ELF-1 (cell line): ENCODE data around the gene KLC4.
"Not testable (repeated sequence)": the region's sequence is repeated elsewhere in the genome, so short reads cannot be mapped to it uniquely, and the experiment has no call there.

Source experiments
- DNase-seq: peaks from one replicate; pipeline ENCODE4 v3.0.0-alpha.2; 2016; ENCODE audit warnings: low read depth, low spot score

KLC4 gene

DNA sequence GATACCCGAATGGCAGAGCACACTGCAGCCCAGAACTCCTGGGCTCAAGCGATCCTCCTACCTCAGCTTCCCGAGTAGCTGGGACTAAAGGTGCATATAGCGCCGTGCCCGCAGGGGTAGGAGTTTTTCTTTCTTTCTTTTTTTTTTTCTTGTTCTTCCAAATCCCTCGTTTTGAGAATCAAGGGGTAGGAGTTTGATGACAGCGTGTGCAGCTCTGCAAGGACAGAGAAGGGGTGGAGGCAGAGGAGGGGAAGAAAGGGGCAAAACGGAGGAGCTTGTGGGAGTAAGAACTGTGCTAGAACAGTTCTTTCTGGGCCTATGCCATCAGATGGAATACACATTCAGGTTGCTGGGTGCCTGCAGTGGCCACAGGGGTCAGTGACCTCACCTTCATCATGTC is 22.7 kb upstream of the KLC4 start:
- no peak for DNase-seq

DNA sequence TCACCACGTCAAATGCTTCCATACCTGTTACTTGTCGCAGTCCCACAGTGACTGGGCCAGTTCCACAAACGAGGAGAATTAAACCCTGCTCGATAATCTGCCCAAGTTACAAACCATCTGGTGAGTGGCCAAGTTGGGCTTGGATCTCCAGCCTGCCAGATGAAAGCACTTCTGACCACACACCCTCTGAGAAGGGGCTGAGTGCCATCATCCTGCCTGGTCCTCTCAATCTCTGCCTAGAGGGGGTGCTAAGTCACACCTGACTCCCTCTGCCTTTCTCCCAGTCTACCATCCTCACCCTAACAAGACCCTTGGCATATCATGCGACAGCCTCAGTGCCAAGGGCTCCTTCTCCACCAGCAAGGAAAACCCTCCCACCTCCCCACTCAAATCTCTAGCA is 22.2 kb upstream of the KLC4 start:
- no peak for DNase-seq

DNA sequence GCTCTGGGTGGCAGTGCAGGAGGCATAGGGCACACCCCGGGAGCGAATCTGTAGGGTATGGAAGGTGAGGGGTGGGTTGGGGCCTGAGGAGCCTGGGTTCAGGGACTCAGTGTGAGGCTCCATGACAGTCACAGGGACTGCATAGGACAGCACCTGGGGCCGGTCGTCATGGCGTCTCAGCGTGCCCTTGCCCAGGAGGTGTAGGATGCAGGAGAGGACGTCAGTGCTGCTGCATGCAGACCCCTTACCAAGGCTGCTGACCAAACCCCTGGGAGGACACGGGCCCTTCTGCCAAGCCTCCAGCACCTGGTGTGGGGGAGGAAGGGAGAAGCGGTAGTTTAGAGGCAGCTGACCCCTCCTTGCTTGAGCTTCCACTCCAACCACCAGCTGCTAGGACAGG is 21.7 kb upstream of the KLC4 start:
- no peak for DNase-seq

DNA sequence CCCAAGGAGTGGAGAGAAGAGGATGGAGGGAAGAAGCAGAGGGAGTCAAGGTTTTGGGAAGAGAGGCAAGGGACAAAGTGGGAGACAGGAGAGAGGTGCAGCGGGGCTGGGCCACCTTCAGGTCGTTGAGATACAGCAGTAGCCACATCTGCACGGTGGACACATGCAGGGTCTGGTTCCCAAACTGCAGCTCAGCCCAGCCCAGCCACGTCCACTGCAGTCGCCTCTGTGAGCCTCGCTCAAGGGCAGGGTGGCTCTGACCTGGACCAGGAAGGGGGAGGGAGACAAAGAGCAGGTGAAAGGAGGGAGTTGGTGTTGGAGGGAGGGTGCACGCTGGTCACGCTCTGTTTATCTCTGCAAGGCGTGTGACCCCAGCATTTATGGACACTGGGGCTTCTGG is 20.7 kb upstream of the KLC4 start:
- DNase-seq, result no peak

DNA sequence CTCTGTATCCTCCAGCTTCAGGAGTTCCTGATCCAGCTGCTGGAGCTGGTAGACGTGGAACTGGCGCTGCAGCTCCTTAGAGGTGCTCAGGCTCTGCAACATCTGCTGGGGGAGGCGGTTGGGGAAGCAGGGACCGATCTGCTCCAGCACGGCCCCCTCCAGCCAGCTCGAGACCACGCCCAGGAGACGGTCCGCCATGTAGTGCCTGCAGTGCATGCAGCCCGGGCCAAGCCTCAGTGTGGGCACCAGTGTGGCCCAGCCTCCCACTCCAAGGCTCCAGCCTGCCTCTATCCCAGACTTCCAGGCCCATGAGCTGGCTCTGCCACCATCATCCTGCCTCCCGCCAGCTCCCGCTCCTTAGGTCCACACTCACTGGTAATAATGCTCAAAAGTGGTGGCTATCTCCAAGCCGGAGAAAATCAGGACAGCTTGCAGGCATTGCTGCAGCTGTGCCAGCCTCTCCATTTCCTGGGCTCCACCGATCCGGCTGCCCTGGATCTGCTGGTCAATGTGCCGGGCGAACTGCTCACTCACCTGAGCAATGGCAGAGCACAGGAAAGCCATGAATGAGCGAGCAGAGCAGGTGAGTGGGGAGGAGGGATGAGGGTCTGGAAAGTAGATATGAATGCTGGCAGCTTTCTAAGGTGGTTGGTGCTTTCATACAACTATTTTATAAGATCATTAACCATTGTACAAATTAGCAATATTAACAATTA is 18.7 kb upstream of the KLC4 start:
- no peak for DNase-seq

DNA sequence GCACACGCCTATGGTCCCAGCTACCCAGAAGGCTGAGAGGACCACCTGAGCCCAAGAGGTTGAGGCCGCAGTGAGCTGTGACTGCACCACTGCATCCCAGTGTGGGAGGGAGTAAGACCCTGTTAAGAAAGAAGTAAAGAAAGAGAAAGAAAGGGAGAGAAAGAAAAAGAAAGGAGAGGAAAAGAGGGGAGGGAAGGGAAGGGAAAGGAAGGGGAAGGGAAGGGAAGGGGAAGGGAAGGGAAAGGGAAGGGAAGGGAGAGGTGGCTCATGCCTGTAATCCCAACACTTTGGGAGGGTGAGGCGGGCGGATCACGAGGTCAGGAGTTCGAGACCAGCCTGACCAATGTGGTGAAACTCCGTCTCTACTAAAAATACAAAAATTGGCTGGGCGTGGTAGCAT is 18.0 kb upstream of the KLC4 start:
- DNase-seq, result not testable (repeated sequence)

DNA sequence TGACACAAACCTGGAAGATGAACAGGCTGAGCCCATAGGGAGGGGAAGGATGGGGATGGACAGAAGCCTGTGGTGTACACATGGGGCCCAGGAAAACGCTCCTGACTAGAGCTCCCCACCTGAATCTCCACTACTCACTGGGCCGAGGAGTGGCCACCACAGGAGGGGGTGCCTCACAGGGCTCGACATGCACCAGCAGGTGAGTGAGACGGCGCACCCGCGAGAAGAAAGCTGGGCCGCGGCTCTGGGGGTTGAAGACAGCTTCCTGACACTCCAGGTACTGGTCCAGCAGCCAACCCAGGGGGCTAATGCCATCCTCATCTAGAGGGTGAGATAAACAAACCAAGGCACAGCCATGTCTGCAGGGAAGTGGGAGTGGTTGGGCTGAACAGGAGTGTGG is 16.1 kb upstream of the KLC4 start:
- DNase-seq, result no peak

DNA sequence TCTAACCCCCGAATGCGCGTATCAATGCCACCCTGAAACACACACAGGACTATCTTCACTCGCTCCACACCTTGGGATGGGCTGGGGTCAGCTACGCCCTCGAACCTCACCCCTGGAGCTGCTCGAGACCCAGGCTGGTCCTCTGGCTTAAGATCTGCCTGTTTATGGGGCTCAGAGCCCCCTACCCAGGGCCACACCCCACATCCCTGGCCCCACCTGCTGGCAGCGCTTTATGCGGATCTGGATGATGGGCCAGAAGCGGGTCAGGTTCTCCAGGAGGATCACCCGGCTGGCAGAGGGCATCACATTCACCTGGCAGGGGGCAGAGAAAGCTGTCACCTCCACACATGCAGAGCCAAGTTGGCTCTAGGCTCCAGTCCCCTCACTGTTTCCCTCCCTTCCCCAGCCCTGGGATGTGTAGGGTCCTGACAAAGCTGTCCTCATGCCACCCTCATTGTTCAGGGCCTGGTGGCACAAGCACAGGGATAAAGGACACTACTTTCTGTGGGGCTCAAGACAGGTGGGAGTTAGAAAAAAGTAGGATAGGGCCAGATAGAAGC is 14.0 kb upstream of the KLC4 start:
- DNase-seq, result no peak

DNA sequence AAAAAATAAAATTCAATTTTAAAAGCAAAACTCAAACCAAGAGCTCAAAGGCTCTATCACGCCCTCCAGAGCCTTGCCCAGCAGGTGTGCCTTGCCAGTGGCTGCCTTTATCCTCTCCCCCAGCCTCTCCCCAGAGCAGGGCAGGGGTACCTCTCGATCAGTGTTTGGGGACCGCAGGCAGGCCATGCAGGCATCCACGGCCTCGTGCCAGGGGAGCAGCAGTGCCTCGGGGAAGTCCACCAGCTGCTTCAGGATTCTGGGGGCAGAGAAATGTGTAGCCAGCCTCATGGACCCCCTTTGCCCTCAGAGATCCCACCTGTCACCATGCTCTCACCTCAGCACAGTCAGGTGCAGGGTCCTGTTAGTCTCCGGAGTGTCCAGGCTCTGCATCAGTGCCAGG is 11.4 kb upstream of the KLC4 start:
- no peak for DNase-seq

DNA sequence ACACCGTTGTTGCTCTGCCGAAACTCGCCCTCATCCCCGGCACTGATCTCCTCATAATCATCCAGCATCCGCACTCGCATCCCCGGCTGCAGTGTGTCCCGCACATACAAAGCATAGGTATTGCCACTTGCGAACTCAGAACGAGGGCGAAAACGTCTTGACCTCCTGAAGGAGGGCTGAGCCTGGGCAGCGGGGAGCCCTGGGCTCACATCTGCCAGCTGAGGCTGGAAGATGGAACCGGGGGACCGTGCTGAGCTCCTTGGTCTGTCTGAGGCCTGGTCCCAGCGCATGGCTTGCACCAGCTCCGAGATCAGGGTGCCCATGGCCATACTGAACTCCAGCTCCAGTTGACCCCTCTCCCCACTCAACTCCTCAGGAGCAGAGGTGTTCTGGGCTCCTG is 8.4 kb upstream of the KLC4 start:
- no peak for DNase-seq

DNA sequence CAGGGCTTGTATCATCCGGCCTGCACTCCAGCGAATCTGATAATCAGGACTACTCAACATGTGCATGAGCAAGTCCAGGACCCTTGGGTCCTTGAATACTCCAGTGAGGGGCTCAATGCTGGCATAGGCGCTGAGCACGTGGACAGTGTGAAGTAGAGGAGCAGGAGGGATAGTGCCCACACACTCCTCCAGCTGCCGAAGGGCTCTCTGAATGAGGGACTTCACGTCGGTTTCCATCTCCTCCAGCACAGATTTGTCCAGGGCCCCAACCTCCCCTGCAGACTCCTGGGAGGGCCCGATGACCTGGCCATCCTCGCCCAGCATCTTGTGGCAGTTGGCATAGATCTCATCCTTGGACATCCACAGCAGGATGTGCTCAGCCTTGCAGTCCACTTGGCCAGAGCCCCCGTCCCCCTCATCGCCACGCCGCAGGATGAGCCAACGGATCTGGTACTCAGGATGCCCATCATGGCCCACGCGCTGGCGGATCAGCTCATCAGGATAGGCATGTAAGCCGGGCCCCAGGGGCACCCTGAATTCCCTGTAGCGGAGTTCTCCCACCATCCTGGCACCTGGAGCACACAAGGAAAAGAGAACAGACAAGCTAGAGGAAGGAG is 7.1 kb upstream of the KLC4 start:
- no peak for DNase-seq

DNA sequence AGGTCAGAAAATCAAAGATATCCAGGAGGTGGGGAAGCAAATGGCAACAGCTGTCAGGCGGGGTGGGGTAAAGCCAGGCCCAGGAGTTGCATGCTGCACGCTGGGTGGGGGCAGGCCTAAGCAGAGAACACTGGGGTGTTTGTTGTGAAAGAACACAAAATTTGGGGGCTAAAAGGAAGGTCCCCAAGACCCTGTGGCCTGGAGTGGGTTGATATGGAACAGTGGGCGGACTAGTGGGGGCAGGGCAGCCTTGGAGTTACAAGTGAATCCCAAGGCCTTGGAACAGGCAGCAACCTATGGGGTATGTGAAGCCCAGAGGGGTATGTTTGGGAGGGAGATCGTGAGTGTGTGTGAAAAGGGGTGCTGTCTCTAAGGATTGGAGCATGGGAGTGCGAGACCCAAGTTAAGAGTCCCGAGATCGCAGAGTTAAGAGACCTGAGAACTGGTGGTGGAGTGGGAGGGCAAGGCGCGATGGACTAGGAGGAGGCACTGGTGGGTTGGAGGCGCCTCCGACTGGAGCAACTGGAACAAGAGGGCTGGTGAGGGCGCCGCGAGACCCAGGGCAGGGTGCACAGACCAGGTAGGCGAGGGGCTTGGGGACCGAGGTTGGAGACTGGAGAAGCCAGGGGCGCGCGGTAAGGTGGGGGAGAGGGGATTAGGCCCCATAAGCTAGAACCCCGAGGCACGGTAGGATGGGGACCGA is 6.4 kb upstream of the KLC4 start:
- DNase-seq, result no peak

DNA sequence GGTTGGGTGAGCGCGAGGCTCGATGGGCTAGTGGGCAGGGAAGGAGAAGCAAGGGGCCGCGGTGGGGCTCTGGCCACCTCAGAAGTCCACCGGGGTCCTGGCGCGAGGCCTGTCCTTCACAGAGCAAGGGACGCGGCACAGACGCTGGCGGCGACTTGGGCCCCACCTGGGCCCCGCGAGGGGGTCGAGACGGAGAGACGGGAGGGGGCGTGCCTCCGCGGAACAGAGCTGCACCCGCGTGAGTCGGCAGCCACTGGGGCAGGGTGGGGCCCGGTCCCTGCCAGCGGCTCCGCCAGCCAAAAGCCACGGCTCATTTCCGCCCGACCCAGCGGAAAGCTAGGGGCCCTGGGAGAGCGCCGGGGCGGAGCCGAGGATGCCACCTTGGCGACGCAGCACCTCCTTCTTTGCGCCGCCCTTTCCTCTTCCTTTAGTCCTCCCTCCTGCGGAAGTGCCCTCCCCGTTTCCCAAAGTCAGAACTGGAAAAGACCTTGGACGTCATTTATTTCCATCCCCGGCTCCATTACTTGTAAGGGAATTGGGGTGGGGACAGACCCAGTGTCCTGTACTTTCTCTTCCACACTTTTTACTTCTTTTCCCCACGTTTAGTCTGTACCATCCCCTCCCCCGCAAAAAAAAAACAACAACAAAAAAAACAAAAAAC is 5.8 kb upstream of the KLC4 start, which contains the start of gene CUL7:
TSS of gene CUL7 (minus strand) at position 307 of the 661 bp plus-strand sequence. CDS start 1,063 bp downstream, outside the sequence.
- peak; percentile 92 for DNase-seq

DNA sequence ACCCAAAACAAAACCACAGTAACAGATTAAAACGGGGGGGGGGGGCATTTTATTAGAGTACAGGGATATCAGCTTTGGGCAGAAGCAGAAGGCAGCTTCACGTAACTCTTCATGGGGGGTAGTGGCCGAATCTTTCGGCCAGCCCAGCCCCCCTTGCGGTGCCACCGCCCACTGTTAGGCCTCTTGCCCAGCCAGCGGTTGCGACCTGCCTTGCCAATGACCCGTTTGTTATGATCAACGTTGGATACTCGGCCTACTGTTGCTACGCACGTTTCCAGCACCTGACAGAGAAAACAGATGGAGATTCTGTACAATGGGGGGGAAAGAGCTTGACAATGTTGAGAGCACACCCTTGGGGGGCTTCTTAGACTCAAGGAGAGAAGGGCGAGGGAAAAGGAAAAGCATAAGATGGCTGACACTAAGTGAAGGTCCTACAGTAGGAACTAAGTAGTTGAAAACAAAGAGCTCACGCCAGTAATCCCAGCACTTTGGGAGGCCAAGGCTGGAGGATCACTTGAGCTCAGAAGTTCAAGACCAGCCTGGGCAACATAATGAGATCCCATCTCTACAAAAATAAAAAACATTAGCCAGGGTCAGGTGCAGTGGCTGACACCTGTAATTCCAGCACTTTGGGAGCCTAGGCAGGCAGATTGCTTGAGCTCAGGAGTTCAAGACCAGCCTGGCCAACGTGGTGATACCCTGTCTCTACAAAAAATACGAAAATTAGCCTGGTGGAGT is 5.1 kb upstream of the KLC4 start:
- no peak for DNase-seq

DNA sequence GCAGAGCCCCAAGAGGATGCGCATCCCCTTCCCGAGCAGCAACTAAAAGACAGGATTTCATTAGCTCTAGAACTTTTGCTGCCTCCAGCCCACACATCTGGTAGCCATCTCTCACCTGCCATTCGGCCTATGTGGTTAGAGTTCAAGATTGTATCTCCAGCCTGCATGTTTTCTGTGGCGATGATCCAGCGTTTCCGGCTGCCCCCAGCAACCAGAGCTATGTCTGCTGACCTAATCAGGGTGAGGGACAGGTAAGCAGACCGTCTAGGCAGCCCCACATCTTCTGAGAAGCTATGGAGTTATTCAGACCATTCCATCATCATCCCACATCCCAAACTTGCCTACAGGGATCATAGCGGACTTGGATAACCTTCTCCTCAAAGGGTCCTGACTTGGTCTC is 3.5 kb upstream of the KLC4 start:
- no peak for DNase-seq

DNA sequence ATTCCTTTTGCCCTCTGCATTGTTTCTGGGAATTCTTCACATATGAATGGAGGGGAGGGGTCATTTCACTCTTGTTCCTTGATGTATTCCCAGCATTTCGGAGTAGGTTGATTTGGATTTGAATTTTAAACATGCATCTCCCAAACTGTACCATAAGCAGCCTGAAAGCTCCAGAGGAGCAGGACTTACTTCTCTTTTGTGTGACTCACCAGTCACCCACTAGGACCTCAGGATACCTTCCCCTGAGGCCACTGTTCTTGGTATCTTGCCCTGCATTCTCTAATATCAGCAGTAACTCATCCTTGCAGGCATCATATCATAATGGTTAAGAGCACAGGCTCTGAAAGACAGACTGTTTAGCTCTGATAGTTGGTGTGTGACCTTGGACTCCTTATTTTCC is 900 bp upstream of the KLC4 start:
- no peak for DNase-seq

DNA sequence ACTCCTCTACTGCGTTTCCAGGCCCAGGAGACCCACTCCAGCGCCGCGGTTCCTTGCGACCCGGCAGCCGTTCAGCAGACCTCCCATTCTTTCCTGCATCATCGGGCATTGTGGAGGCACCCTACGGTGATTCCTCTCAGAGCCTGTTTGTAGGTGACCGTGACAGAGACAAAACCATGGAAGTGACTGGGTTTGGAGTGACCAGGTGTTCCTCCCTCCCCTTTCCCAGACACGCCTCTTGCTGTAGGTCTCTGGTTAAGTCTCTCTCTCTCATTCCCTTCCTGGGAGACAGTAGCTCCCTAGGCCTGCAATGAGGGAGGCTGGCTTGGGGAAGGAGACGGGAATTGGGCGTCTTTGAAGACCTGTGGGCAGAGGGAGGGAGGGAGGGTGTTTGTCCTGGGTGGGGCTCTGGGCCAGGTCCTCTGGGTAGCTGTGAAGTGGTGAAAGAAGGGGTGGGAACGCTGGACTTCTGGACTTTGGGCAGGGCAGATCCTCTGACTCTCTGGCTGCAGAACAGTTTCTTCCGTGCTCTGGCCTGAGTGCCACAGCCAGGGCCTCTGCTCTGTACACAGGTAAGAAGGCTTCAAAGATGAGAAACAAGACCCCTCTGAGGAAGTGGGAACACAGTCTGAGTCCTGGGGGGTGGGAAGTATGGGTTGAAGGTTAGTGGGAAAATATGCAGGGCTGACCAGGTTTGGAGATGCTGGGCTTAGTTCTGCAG is 763 bp downstream of the KLC4 start:
- DNase-seq, result no peak

DNA sequence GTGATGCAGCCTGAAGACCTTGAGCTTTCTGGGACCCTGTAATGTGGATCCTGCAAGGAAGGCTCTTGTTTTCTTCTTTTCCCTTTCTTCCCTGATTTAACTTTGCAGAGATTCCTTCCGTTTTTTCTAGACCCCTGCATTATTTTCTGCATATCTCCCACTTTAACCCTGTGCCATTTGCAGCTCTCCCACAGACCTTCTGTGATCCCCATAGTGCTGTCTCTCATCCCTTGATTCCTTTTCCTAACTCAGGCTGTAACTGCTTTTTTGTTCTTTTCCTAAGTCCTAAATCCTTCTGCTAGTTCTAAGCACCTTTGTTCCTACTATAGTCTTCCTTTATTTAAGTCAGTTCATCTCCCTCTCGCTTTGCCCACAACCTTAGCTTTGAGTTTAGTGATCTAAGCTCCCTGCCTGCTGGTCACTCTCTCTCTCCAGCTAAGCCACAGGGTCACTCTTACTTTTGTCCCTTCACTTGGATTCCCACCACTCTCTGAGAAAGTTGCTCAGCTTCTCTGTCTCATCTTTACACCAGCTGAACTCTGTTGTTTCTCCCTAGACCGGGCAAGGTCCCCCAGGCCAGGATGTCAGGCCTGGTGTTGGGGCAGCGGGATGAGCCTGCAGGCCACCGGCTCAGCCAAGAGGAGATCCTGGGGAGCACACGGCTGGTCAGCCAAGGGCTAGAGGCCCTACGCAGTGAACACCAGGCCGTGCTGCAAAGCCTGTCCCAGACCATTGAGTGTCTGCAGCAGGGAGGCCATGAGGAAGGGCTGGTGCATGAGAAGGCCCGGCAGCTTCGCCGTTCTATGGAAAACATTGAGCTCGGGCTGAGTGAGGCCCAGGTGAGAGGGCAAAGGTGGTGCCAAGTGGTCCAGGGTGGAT is 1.6 kb downstream of the KLC4 start:
- no peak for DNase-seq

DNA sequence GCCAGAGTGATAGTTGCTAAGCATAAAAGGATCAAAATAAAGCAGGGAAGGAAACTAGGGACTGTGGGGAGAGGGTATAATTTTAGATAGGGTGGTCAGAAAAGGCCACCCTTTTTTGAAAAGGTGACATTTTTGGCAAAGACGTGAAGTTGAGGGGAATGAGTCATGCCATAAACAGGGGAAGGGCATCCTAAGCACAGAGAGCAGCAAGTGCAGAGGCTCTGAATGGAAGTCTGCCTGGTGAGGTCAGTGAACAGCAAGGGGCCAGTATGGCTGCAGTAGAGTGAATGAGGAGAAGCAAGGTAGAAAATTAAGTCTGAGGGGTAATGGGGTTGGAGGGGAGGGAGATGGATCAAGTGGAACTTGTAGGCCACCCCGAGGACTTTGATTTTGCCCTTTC is 2.4 kb downstream of the KLC4 start:
- no peak for DNase-seq

DNA sequence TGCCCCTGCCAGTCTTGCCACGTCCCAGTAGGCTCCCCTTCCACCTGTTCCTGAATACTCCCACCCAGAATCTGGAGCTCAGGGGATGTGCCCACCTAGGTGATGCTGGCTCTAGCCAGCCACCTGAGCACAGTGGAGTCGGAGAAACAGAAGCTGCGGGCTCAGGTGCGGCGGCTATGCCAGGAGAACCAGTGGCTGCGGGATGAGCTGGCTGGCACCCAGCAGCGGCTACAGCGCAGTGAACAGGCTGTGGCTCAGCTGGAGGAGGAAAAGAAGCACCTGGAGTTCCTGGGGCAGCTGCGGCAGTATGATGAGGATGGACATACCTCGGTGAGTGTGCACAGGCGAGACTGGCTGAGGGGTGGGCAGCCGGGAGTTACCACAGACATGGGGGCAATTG is 3.4 kb downstream of the KLC4 start:
- no peak for DNase-seq
